Measurements from ENCODE around the gene RFX6.

The RFX6 gene

DNA sequence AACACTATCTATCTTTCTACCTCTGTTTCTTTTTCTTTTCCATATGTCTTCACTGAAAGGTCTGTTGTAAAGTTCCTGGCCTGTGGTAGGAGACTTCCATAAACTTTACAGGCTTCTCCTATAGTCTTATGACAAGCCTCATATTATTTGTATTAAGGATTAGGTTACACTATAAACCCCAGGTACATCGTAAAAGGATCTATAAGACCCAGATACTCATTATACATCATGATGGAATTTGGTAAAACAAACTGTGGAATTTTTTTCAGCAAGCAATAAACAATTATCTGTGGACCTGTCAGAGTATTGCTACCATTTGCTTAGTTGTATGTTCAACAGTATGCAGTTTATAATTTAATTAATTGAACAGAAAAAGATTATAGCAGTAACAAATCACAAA, 55.5 kb downstream of the RFX6 start:
- Histone ChIP-seq H3K4me1 (no peaks in the 10 kb centered on the region), H3K27me3 (no peaks in the 10 kb centered on the region), H3K9ac (no peak overlapping the region), H3K4me2 (no peak overlapping the region), H3K27ac (no peak overlapping the region), H3K9me3 (no peaks in the 10 kb centered on the region), H3K36me3 (no peaks in the 10 kb centered on the region), H4K20me1 (no peaks in the 10 kb centered on the region), H3K4me3 (no peak overlapping the region)
- no peak for TF ChIP-seq Cebpa-rat (IDR thresholded peaks at IDR 0.05)

DNA sequence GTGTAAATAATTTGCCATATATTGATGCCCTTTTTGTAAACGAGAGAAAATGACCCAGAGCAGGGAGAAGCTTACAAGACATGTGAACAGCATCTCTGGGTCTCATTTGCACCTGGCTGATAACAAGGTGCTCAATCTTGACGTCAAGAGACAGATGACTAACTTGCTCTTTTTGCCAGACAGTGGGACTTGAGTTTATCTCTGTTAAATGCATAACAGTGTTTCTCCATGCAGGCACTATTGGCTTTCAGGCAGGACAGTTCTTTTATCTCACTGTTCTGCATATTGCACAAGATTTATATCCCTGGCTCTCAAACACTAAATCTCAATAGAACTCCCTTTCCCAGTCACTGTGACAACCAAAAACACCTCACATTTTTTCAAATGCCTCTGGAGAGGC, 56.4 kb downstream of the RFX6 start:
- H3K4me3 ChIP-seq = no peak overlapping the region
- H4K20me1 ChIP-seq = no peaks in the 10 kb centered on the region
- no peak for TF ChIP-seq Cebpa-rat (IDR thresholded peaks at IDR 0.05)
- H3K4me2 ChIP-seq = no peak overlapping the region
- H3K27ac ChIP-seq = no peak overlapping the region
- H3K9me3 ChIP-seq = no peaks in the 10 kb centered on the region
- H3K36me3 ChIP-seq = no peaks in the 10 kb centered on the region
- H3K9ac ChIP-seq = no peak overlapping the region
- no peaks in the 10 kb centered on the region for H3K27me3 ChIP-seq
- no peaks in the 10 kb centered on the region for H3K4me1 ChIP-seq

DNA sequence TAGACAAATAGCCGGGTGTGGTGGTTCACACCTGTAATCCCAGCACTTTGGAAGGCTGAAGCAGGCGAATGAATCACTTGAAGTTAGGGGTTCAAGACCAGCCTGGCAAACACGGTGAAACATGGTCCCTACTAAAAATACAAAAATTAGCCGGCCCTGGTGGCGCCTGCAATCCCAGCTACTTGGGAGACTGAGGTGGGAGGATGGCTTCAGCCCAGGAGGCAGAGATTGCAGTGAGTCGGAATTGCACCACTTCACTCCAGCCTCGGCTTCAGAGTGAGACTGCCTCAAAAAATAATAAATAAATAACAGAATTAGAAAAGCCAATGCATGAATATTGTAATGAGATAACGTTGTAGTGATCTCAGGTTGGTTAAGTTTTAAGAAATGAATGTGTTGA, 61.3 kb downstream of the RFX6 start:
- Histone ChIP-seq H3K27ac (no peak overlapping the region), H4K20me1 (no peaks in the 10 kb centered on the region), H3K4me3 (no peak overlapping the region), H3K4me1 (no peaks in the 10 kb centered on the region), H3K9me3 (no peaks in the 10 kb centered on the region), H3K27me3 (no peaks in the 10 kb centered on the region), H3K9ac (no peak overlapping the region), H3K4me2 (no peak overlapping the region), H3K36me3 (no peaks in the 10 kb centered on the region)
- TF ChIP-seq Cebpa-rat (IDR thresholded peaks at IDR 0.05) = no peak

DNA sequence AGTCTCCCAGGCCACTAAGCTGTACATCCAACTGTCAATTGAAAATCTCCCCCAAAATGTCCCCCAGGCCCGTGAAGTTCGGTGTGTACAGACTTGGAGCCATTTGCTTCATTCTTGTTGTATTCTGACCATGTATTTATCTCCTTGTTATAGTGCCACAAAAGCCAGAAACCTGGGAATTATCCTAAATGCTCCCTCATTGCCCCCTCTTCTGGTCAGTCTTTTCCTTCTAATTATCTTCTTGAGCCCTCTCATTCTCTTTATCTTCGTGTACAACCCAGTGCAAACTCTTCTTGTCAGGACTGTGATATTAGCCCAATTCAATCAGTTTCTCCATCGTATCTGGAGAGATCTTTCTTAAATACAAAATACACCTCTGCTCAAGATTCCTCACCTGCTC, 64.7 kb downstream of the RFX6 start:
- Histone ChIP-seq H4K20me1 (no peaks in the 10 kb centered on the region), H3K4me3 (no peak overlapping the region), H3K36me3 (no peaks in the 10 kb centered on the region), H3K9ac (no peak overlapping the region), H3K27me3 (no peaks in the 10 kb centered on the region), H3K4me1 (no peaks in the 10 kb centered on the region), H3K4me2 (no peak overlapping the region), H3K9me3 (no peaks in the 10 kb centered on the region), H3K27ac (no peak overlapping the region)
- no peak for TF ChIP-seq Cebpa-rat (IDR thresholded peaks at IDR 0.05)

DNA sequence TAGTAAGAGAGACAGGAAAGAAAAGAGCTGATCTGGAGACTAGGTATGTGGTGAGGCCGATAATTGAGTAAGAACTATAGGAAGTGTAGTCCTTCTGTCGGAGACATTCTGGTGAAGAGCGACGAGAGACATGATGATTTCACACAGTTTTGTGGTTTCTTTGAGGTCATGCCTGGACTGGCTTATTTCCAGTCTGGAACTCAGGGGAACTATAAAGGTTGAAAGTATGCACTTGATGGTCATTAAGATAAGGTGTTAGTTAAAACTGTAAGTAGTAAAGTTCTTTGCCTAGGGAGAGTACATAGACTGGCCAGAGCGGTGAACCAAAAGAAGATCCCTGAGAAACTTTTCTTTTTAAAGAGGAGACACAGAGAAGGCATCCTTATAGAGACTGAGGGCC, 68.8 kb downstream of the RFX6 start:
- no peaks in the 10 kb centered on the region for H3K27me3 ChIP-seq
- H3K9ac ChIP-seq = no peak overlapping the region

DNA sequence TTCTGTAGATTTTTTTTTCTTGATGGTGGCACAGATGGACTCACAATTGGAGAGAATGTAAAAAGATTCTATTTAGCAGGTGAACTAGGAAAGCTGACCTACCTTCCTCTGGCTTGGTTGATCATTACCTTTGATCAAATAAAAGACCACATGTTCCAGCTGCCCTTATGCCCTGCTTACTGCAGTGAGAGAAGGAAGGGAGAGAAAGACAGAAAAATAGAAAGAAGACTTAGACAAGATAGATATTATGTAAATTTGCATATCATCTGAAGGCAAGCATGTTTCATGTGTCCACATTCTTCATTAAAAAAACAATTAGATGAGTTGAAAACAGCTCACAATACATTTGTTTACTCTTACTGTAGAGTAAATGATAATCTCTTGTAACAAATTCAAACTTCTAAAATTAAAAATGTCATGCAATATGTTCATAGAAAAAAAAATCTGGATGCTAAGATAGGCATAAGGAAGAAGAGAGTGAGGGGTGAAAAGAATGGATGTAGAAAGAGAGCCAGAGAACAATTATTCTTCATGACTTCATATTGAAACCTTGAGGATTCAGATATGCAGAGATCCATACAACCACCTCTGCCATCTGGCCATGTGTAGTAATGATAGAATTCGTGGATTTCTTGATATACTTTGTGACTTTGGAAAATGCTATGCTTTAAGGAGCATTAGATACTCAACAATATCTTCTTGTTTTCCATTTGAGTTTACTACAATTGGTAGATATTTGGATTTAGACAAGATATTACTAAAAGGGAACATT, 71.7 kb downstream of the RFX6 start:
- no peaks in the 10 kb centered on the region for H3K27me3 ChIP-seq
- H3K27ac ChIP-seq = no peak overlapping the region
- H4K20me1 ChIP-seq = no peaks in the 10 kb centered on the region
- H3K9ac ChIP-seq = no peak overlapping the region
- no peaks in the 10 kb centered on the region for H3K36me3 ChIP-seq
- no peak overlapping the region for H3K4me2 ChIP-seq
- H3K4me1 ChIP-seq = no peaks in the 10 kb centered on the region
- H3K4me3 ChIP-seq = no peak overlapping the region
- no peak for TF ChIP-seq Cebpa-rat (IDR thresholded peaks at IDR 0.05)
- no peaks in the 10 kb centered on the region for H3K9me3 ChIP-seq

More for the DNA sequence above, 68.8 kb downstream of the RFX6 start:
- no peaks in the 10 kb centered on the region for H3K36me3 ChIP-seq
- TF ChIP-seq Cebpa-rat (IDR thresholded peaks at IDR 0.05) = no peak
- no peaks in the 10 kb centered on the region for H4K20me1 ChIP-seq
- no peaks in the 10 kb centered on the region for H3K9me3 ChIP-seq
- no peak overlapping the region for H3K4me2 ChIP-seq
- H3K27ac ChIP-seq = no peak overlapping the region
- H3K4me3 ChIP-seq = no peak overlapping the region
- H3K4me1 ChIP-seq = no peaks in the 10 kb centered on the region

DNA sequence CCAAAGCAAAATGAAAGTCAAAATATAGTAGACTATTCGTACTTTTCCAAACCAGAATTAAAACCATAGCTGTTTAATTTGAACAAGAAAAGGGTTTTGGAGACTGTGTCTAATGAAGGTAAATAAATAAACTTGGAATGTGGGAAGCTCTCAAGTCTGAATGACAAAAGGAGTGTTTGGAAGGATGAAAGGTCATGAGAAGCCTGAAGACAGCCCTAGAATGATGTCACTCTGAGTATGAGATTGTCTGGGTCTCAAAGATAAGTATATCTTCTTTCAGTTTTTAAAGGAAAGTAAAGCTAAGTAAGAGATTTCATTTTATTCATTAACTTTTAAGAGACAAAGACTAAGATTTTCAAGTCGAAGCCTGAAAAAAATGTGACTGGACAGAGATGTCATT, 72.9 kb downstream of the RFX6 start:
- TF ChIP-seq Cebpa-rat (IDR thresholded peaks at IDR 0.05) = no peak
- no peaks in the 10 kb centered on the region for H3K27me3 ChIP-seq
- no peak overlapping the region for H3K4me2 ChIP-seq
- H3K9me3 ChIP-seq = no peaks in the 10 kb centered on the region
- no peak overlapping the region for H3K4me3 ChIP-seq
- no peak overlapping the region for H3K27ac ChIP-seq
- H3K9ac ChIP-seq = no peak overlapping the region
- no peaks in the 10 kb centered on the region for H3K36me3 ChIP-seq
- no peaks in the 10 kb centered on the region for H4K20me1 ChIP-seq
- H3K4me1 ChIP-seq = no peaks in the 10 kb centered on the region

DNA sequence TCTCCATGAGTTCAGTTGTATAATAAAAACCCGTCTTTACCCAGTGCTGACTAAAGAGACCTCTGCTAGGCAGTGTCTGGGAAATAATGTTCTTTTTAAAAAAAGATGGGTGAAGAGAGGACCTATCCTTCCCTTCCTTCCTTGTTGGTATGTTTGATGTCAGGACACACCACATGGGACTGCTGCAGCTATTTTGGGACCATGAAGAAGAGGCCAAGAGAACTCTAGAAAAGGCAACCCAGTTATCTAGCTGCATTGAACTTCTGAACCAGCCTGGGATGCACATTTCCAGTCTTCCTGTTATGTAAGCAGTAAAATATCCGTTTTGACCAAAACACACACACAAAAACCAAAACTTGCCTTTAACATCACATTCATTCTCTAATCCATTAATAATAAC, 77.3 kb downstream of the RFX6 start:
- Histone ChIP-seq H3K4me3 (no peak overlapping the region), H3K9me3 (no peaks in the 10 kb centered on the region), H3K36me3 (no peaks in the 10 kb centered on the region), H3K4me2 (no peak overlapping the region), H3K9ac (no peak overlapping the region), H3K27ac (no peak overlapping the region), H3K27me3 (no peaks in the 10 kb centered on the region), H3K4me1 (no peaks in the 10 kb centered on the region), H4K20me1 (no peaks in the 10 kb centered on the region)
- TF ChIP-seq Cebpa-rat (IDR thresholded peaks at IDR 0.05) = no peak

DNA sequence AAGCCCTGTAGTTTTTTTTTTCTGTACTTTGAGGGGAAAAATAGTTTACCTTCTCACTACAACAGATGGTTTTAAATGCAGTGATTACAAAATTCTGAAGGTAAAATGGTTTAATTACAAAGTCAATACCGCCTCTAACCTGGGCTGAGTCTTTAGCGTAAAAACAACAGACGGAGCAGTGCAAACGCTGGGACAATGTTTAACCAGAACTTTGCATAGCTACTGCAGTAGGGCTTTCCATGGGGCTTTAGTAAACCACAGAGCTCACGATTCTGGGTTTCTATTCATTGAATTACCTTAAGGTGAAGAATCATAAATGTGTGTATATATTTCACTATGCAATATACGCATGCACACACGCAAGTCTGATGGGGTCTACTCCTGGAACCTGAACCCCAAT, 77.9 kb downstream of the RFX6 start:
- Histone ChIP-seq H3K9me3 (no peaks in the 10 kb centered on the region), H3K9ac (no peak overlapping the region), H3K4me2 (no peak overlapping the region), H3K36me3 (no peaks in the 10 kb centered on the region), H3K4me3 (no peak overlapping the region), H4K20me1 (no peaks in the 10 kb centered on the region), H3K27me3 (no peaks in the 10 kb centered on the region), H3K27ac (no peak overlapping the region), H3K4me1 (no peaks in the 10 kb centered on the region)
- TF ChIP-seq Cebpa-rat (IDR thresholded peaks at IDR 0.05) = no peak

DNA sequence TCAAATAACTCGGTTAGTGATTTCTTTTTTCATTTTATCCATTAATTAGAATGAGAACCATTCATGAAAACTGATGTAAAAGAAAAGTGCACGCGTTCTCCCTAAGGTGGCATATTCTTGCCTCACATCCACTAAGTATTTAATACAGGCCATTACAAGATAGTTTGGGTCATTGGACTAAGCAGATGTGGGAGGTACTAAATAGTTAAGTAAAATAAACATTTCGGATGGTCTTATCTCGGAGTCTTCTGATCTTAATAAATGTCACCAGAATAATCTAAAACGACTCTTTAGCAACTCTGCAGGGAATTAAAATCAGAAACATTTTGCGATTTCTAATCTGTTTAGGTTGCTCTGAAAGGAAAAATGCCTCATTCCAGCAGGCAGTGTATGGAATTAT, 78.7 kb downstream of the RFX6 start:
- TF ChIP-seq Cebpa-rat (IDR thresholded peaks at IDR 0.05) = no peak
- Histone ChIP-seq H3K36me3 (no peaks in the 10 kb centered on the region), H3K9ac (no peak overlapping the region), H3K27ac (no peak overlapping the region), H3K4me1 (no peaks in the 10 kb centered on the region), H3K4me2 (no peak overlapping the region), H3K9me3 (no peaks in the 10 kb centered on the region), H3K27me3 (no peaks in the 10 kb centered on the region), H4K20me1 (no peaks in the 10 kb centered on the region), H3K4me3 (no peak overlapping the region)

DNA sequence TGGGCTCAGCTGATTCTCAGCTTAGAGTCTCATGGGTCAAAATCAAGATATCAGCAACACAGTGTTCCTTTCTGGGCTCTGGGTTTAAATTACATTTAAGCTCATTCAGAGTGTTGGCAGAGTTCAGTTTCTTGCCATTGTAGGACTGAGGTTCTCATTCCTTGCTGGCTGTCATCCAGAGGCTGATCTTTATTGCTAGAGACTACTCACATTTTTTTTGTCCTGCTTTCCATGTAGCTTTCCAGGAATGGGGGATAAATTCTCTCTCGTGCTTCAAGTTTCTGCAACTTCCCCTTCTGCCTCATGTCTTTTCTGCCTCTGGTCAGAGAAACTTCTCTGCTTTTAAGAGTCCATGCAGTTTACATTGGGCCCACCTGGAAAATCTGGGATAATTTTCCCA, 86.9 kb downstream of the RFX6 start:
- Histone ChIP-seq H3K4me2 (no peak overlapping the region), H3K27ac (no peak overlapping the region), H4K20me1 (no peaks in the 10 kb centered on the region), H3K36me3 (no peaks in the 10 kb centered on the region), H3K27me3 (no peaks in the 10 kb centered on the region), H3K9me3 (no peaks in the 10 kb centered on the region), H3K4me1 (no peaks in the 10 kb centered on the region), H3K9ac (no peak overlapping the region), H3K4me3 (no peak overlapping the region)
- TF ChIP-seq Cebpa-rat (IDR thresholded peaks at IDR 0.05) = no peak

Measured in BLaER1 (cell line).